ENCODE measurements around the gene GAB2. TPM values are rescaled to one million over a fixed set of nuclear protein-coding genes. Genes with fewer than 3 reads are reported as not detected.

The GAB2 gene
- total and polyA plus RNA-seq, 2 donors (not counting 1 experiment from before 2014, with no cell fraction given) = 5.8 to 85.9 TPM

DNA sequence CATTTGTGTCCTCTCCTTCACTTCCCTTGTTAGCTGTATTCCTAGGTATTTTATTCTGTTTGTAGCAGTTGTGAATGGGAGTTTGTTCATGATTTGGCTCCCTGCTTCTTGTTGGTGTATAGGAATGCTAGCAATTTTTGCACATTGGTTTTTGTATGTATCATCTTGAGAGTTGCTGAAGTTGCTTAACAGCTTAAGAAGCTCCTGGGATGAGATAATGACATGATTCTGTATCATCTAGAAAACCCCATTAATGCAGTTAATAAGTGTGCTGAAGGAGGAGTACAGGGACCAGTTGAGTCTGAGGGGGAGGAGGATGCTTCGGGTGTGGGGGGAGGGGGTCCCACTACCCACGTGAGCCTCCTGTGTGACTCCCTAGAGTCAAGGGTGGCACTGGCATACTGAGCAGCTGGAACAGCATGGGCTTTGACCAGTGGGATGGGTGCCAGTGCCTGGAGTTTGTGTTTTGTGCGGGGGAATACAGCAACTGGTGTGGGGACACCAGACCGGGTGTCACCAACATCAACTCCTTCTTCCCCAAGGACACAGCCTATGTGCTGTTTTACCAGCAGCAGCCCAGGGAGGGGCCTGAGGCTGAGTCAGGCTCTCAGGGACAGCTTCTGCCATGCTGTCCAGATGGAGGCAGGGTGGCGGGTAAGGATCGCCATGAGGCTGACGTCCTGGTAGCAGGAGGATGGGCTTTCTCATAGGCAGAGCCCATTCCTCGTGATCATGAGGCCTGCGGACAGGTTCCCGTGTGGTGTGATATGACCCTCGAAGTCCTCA lies 204.8 kb downstream of the GAB2 start:
- 91% methylated on average over 6 of the region's 11 CpGs for WGBS (ENCODE audit: insufficient coverage)
- H3K27me3 ChIP-seq (replicated peaks in 1 of 4; ENCODE audit: control extremely low read depth in 1 of 4, control insufficient read depth in 3 of 4, insufficient read depth in 4 of 4, low read length in 3 of 4) = no peaks in the 10 kb centered on the region
- no peak for DNase-seq

DNA sequence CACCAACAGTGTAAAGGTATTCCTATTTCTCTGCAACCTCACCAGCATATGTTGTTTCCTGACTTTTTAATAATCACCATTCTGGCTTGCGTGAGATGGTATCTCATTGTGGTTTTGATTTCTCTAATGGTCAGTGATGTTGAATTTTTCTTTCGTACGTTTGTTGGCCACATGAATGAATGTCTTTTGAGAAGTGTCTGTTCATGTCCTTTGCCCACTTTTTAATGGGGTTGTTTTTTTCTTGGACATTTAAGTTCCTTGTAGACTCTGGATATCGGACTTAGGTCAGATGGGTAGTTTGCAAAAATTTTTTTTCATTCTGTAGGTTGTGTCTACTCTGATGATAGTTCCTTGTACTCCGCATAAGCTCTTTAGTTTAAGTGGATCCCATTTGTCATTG lies 206.1 kb downstream of the GAB2 start:
- no peak for DNase-seq
- H3K27ac ChIP-seq (ENCODE audit: low read length in 2 of 2) = no peak overlapping the region
- H2AFZ ChIP-seq (ENCODE audit: insufficient read depth, low read depth, low read length, poor library complexity, severe bottlenecking) = no peak overlapping the region
- Mint-ChIP-seq H3K9me3 (ENCODE audit: insufficient read depth) (no peaks in the 10 kb centered on the region), H3K4me3 (no peak overlapping the region), H3K4me1 (no peaks in the 10 kb centered on the region), H3K27me3 (no peaks in the 10 kb centered on the region), H3K27ac (no peak overlapping the region)
- ChIA-PET POLR2A (interaction anchor here (0.7 kb wide), 1 partner anchor 363 kb away, joined by 6 read pairs; no protein-coding TSS in a partner anchor), CTCF (no interaction called here)
- 100% methylated on average over 3 of the region's 5 CpGs for WGBS (ENCODE audit: insufficient coverage)
- no peak overlapping the region for H3K9ac ChIP-seq (ENCODE audit: low read length)
- H3K36me3 ChIP-seq (replicated peaks in 1 of 2; ENCODE audit: control extremely low read depth in 1 of 2, control insufficient read depth in 1 of 2, extremely low read depth in 1 of 2, insufficient read depth in 2 of 2, low read length in 1 of 2) = peaks cover 0 to 7% of the 10 kb centered on the region in 2 experiments
- TF ChIP-seq, protein P1, sequence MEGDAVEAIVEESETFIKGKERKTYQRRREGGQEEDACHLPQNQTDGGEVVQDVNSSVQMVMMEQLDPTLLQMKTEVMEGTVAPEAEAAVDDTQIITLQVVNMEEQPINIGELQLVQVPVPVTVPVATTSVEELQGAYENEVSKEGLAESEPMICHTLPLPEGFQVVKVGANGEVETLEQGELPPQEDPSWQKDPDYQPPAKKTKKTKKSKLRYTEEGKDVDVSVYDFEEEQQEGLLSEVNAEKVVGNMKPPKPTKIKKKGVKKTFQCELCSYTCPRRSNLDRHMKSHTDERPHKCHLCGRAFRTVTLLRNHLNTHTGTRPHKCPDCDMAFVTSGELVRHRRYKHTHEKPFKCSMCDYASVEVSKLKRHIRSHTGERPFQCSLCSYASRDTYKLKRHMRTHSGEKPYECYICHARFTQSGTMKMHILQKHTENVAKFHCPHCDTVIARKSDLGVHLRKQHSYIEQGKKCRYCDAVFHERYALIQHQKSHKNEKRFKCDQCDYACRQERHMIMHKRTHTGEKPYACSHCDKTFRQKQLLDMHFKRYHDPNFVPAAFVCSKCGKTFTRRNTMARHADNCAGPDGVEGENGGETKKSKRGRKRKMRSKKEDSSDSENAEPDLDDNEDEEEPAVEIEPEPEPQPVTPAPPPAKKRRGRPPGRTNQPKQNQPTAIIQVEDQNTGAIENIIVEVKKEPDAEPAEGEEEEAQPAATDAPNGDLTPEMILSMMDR (IDR thresholded peaks at IDR 0.05) = no peak
- TF ChIP-seq EZH2 (IDR thresholded peaks at IDR 0.05; ENCODE audit: borderline replicate concordance, insufficient read depth, low read depth, low read length, poor library complexity, severe bottlenecking) = no peak
- H4K20me1 ChIP-seq (ENCODE audit: control insufficient read depth, insufficient read depth, low read length, poor library complexity, severe bottlenecking) = no peaks in the 10 kb centered on the region
- no peaks in the 10 kb centered on the region for H3K9me3 ChIP-seq (ENCODE audit: control extremely low read depth in 1 of 3, control insufficient read depth in 2 of 3, insufficient read depth in 1 of 3, low read length in 2 of 3)
- no peak for ATAC-seq (ENCODE audit: low read depth)
- H3K27me3 ChIP-seq (replicated peaks in 1 of 4; ENCODE audit: control extremely low read depth in 1 of 4, control insufficient read depth in 3 of 4, insufficient read depth in 4 of 4, low read length in 3 of 4) = no peaks in the 10 kb centered on the region
- H3K79me2 ChIP-seq (ENCODE audit: control insufficient read depth, insufficient read depth, low read length) = no peaks in the 10 kb centered on the region
- no peak overlapping the region for H3K4me3 ChIP-seq (ENCODE audit: control extremely low read depth in 1 of 5, extremely low read depth in 1 of 5, insufficient read depth in 1 of 5, low read depth in 2 of 5, low read length in 4 of 5)
- H3K4me1 ChIP-seq (ENCODE audit: control insufficient read depth in 2 of 2, insufficient read depth in 2 of 2, low read length in 2 of 2) = no peaks in the 10 kb centered on the region
- intact Hi-C loops (cut with micrococcal nuclease) = no loop called here
- no peak overlapping the region for H3K4me2 ChIP-seq (replicated peaks; ENCODE audit: low read depth, low read length, poor library complexity, severe bottlenecking)

More for the DNA sequence above, 204.8 kb downstream of the GAB2 start:
- intact Hi-C loops (cut with micrococcal nuclease) = no loop called here
- H3K27me3 Mint-ChIP-seq = no peaks in the 10 kb centered on the region
- no peaks in the 10 kb centered on the region for H3K9me3 Mint-ChIP-seq (ENCODE audit: insufficient read depth)
- Histone ChIP-seq H3K4me1 (ENCODE audit: control insufficient read depth in 2 of 2, insufficient read depth in 2 of 2, low read length in 2 of 2) (no peaks in the 10 kb centered on the region), H4K20me1 (ENCODE audit: control insufficient read depth, insufficient read depth, low read length, poor library complexity, severe bottlenecking) (no peaks in the 10 kb centered on the region), H3K36me3 (replicated peaks in 1 of 2; ENCODE audit: control extremely low read depth in 1 of 2, control insufficient read depth in 1 of 2, extremely low read depth in 1 of 2, insufficient read depth in 2 of 2, low read length in 1 of 2) (peaks cover 0 to 7% of the 10 kb centered on the region in 2 experiments), H3K4me3 (ENCODE audit: control extremely low read depth in 1 of 5, extremely low read depth in 1 of 5, insufficient read depth in 1 of 5, low read depth in 2 of 5, low read length in 4 of 5) (no peak overlapping the region), H2AFZ (ENCODE audit: insufficient read depth, low read depth, low read length, poor library complexity, severe bottlenecking) (no peak overlapping the region), H3K27ac (ENCODE audit: low read length in 2 of 2) (no peak overlapping the region), H3K4me2 (replicated peaks; ENCODE audit: low read depth, low read length, poor library complexity, severe bottlenecking) (no peak overlapping the region), H3K9me3 (ENCODE audit: control extremely low read depth in 1 of 3, control insufficient read depth in 2 of 3, insufficient read depth in 1 of 3, low read length in 2 of 3) (no peaks in the 10 kb centered on the region), H3K79me2 (ENCODE audit: control insufficient read depth, insufficient read depth, low read length) (no peaks in the 10 kb centered on the region), H3K9ac (ENCODE audit: low read length) (no peak overlapping the region)
- ChIA-PET CTCF (interaction anchor here (2.2 kb wide), 1 partner anchor 352 kb away, joined by 7 read pairs; no protein-coding TSS in a partner anchor), POLR2A (no interaction called here)
- H3K4me1 Mint-ChIP-seq = no peaks in the 10 kb centered on the region
- H3K27ac Mint-ChIP-seq = no peak overlapping the region
- H3K4me3 Mint-ChIP-seq = no peak overlapping the region
- TF ChIP-seq EZH2 (IDR thresholded peaks at IDR 0.05; ENCODE audit: borderline replicate concordance, insufficient read depth, low read depth, low read length, poor library complexity, severe bottlenecking) = no peak
- TF ChIP-seq, protein P1 (IDR thresholded peaks at IDR 0.05) = no peak
- ATAC-seq (ENCODE audit: low read depth) = no peak
